Measurements from ENCODE around the gene KCNH1.

DNA sequence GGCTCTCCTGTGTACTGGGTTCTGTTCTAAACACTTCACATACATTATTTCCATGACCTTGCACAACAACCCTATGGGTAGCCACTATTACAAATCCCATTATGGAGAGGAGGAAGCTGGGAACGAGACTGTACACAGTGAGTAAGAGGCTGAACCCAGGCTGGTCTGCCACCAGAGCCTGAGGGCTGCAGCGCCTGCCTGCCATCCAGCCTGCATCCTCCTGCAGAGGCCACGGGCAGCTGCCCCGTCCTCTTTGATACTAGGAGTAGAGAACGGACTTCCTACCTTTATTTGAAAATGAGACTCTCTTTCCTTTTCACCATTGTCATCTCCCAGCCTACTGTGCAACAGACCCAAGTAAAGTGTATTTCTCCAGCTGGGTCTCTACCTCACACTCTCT is 435.3 kb downstream of the KCNH1 start:
- TF ChIP-seq, protein P1, sequence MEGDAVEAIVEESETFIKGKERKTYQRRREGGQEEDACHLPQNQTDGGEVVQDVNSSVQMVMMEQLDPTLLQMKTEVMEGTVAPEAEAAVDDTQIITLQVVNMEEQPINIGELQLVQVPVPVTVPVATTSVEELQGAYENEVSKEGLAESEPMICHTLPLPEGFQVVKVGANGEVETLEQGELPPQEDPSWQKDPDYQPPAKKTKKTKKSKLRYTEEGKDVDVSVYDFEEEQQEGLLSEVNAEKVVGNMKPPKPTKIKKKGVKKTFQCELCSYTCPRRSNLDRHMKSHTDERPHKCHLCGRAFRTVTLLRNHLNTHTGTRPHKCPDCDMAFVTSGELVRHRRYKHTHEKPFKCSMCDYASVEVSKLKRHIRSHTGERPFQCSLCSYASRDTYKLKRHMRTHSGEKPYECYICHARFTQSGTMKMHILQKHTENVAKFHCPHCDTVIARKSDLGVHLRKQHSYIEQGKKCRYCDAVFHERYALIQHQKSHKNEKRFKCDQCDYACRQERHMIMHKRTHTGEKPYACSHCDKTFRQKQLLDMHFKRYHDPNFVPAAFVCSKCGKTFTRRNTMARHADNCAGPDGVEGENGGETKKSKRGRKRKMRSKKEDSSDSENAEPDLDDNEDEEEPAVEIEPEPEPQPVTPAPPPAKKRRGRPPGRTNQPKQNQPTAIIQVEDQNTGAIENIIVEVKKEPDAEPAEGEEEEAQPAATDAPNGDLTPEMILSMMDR (IDR thresholded peaks at IDR 0.05; ENCODE audit: low read depth, low read length, missing input control) = no peak
- TF ChIP-seq SP1 (IDR thresholded peaks at IDR 0.05) (no peak), YY1 (IDR thresholded peaks at IDR 0.05) (no peak), GABPA (IDR thresholded peaks at IDR 0.05 in 1 of 2, conservative IDR thresholded peaks at IDR 0.05 in 1 of 2) (no peak), RAD21 (IDR thresholded peaks at IDR 0.05) (no peak), FOXA1 (IDR thresholded peaks at IDR 0.05) (no peak), TAF1 (conservative IDR thresholded peaks at IDR 0.05) (no peak), HNF4A (conservative IDR thresholded peaks at IDR 0.05) (no peak)
- TF ChIP-seq, protein P2, sequence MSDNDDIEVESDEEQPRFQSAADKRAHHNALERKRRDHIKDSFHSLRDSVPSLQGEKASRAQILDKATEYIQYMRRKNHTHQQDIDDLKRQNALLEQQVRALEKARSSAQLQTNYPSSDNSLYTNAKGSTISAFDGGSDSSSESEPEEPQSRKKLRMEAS (IDR thresholded peaks at IDR 0.05) = no peak
- TF ChIP-seq, protein P3, sequence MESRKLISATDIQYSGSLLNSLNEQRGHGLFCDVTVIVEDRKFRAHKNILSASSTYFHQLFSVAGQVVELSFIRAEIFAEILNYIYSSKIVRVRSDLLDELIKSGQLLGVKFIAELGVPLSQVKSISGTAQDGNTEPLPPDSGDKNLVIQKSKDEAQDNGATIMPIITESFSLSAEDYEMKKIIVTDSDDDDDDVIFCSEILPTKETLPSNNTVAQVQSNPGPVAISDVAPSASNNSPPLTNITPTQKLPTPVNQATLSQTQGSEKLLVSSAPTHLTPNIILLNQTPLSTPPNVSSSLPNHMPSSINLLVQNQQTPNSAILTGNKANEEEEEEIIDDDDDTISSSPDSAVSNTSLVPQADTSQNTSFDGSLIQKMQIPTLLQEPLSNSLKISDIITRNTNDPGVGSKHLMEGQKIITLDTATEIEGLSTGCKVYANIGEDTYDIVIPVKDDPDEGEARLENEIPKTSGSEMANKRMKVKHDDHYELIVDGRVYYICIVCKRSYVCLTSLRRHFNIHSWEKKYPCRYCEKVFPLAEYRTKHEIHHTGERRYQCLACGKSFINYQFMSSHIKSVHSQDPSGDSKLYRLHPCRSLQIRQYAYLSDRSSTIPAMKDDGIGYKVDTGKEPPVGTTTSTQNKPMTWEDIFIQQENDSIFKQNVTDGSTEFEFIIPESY (IDR thresholded peaks at IDR 0.05) = no peak
- TF ChIP-seq, protein P4, sequence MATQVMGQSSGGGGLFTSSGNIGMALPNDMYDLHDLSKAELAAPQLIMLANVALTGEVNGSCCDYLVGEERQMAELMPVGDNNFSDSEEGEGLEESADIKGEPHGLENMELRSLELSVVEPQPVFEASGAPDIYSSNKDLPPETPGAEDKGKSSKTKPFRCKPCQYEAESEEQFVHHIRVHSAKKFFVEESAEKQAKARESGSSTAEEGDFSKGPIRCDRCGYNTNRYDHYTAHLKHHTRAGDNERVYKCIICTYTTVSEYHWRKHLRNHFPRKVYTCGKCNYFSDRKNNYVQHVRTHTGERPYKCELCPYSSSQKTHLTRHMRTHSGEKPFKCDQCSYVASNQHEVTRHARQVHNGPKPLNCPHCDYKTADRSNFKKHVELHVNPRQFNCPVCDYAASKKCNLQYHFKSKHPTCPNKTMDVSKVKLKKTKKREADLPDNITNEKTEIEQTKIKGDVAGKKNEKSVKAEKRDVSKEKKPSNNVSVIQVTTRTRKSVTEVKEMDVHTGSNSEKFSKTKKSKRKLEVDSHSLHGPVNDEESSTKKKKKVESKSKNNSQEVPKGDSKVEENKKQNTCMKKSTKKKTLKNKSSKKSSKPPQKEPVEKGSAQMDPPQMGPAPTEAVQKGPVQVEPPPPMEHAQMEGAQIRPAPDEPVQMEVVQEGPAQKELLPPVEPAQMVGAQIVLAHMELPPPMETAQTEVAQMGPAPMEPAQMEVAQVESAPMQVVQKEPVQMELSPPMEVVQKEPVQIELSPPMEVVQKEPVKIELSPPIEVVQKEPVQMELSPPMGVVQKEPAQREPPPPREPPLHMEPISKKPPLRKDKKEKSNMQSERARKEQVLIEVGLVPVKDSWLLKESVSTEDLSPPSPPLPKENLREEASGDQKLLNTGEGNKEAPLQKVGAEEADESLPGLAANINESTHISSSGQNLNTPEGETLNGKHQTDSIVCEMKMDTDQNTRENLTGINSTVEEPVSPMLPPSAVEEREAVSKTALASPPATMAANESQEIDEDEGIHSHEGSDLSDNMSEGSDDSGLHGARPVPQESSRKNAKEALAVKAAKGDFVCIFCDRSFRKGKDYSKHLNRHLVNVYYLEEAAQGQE (IDR thresholded peaks at IDR 0.05) = no peak
